HepG2 (cell line): Measurements from ENCODE around the gene HOTAIR. TPM values are rescaled to one million over a fixed set of nuclear protein-coding genes. Genes with fewer than 3 reads are reported as not detected.
A peak's percentile ranks its signal among the peaks of the same experiment; 100 is the strongest.

Source experiments
- CERS6 ChIP-seq: sonication (generic); formaldehyde crosslinking; IDR thresholded peaks from 2 replicates; pipeline ENCODE4 v1.5.0; 2020; ENCODE audit warnings: missing genetic modification reagents
- HDAC1 ChIP-seq: sonication (generic); formaldehyde crosslinking; IDR thresholded peaks from 2 replicates; pipeline ENCODE4 v1.5.1; 2020; ENCODE audit warnings: mild to moderate bottlenecking, missing genetic modification reagents
- HNRNPLL ChIP-seq: fragments of 200-400 bp; formaldehyde crosslinking; IDR thresholded peaks from 2 replicates; pipeline ENCODE4 v1.6.1; 2017; ENCODE audit warnings: mild to moderate bottlenecking, low read depth, low read length; ENCODE audit not compliant: poor library complexity, severe bottlenecking
- ISL2 ChIP-seq: sonication (generic); formaldehyde crosslinking; IDR thresholded peaks from 2 replicates; pipeline ENCODE4 v1.5.0; 2020; ENCODE audit warnings: missing genetic modification reagents
- MEF2D ChIP-seq: sonication (generic); formaldehyde crosslinking; IDR thresholded peaks from 2 replicates; pipeline ENCODE4 v1.5.1; 2020; ENCODE audit warnings: mild to moderate bottlenecking, missing genetic modification reagents
- PATZ1 ChIP-seq: sonication (generic); formaldehyde crosslinking; IDR thresholded peaks from 2 replicates; pipeline ENCODE4 v1.4.0; 2020; ENCODE audit warnings: missing genetic modification reagents
- RBM22 ChIP-seq: fragments of 200-400 bp; formaldehyde crosslinking; optimal IDR thresholded peaks from 2 replicates; pipeline ENCODE3; 2017; ENCODE audit warnings: mild to moderate bottlenecking, low read length, moderate library complexity
- SMAD3 ChIP-seq: sonication (generic); formaldehyde crosslinking; IDR thresholded peaks from 2 replicates; pipeline ENCODE4 v1.4.0; 2020; ENCODE audit warnings: missing genetic modification reagents
- THRA ChIP-seq: sonication (generic); formaldehyde crosslinking; IDR thresholded peaks from 2 replicates; pipeline ENCODE4 v1.4.0; 2020; ENCODE audit warnings: missing genetic modification reagents, borderline replicate concordance
- ZBED4 ChIP-seq: sonication (generic); formaldehyde crosslinking; IDR thresholded peaks from 2 replicates; pipeline ENCODE4 v1.4.0; 2020; ENCODE audit warnings: missing genetic modification reagents, borderline replicate concordance
- ZNF292 ChIP-seq: sonication (generic); formaldehyde crosslinking; IDR thresholded peaks from 2 replicates; pipeline ENCODE4 v1.8.1; 2022; ENCODE audit warnings: mild to moderate bottlenecking, low read depth, missing genetic modification reagents, borderline replicate concordance
- ZNF326 ChIP-seq: sonication (generic); formaldehyde crosslinking; IDR thresholded peaks from 2 replicates; pipeline ENCODE4 v1.4.0; 2020; ENCODE audit warnings: missing genetic modification reagents, borderline replicate concordance
- ZNF484 ChIP-seq: sonication (generic); formaldehyde crosslinking; IDR thresholded peaks from 2 replicates; pipeline ENCODE4 v1.5.1; 2020; ENCODE audit warnings: mild to moderate bottlenecking, low read depth, missing genetic modification reagents, borderline replicate concordance
- ZNF609 ChIP-seq: sonication (generic); formaldehyde crosslinking; IDR thresholded peaks from 2 replicates; pipeline ENCODE4 v1.4.0; 2020; ENCODE audit warnings: mild to moderate bottlenecking, missing genetic modification reagents, borderline replicate concordance
- polyA plus RNA-seq, 8 experiments: library from polyadenylated mRNA; depleted of rRNA in 3 of 8; stranded (reverse) in 7 of 8; unstranded in 1 of 8; fragments of >200 nt; fragmentation: Illumina TruSeq in 4 of 8; extraction: Trizol in 4 of 8; gene quantifications; 2 replicates each; pipeline versions ENCODE4 v1.2.1 to v1.2.3, GENCODE V29; 2011 to 2016; ENCODE audit warnings: low read depth in 4 of 8, missing spikeins in 1 of 8, mixed read lengths in 1 of 8; ENCODE audit not compliant: insufficient read depth in 1 of 8
- total RNA-seq, 5 experiments: library from RNA; depleted of rRNA; stranded (reverse); fragments of >200 nt; fragmentation: Illumina TruSeq; extraction: Trizol; gene quantifications; 2 replicates each; pipeline ENCODE4 v1.2.3, GENCODE V29; 2016; ENCODE audit warnings: low read depth in 1 of 5

HOTAIR gene
- total and polyA plus RNA-seq, 2 of the 13 experiments (the other 11 are each of a cell fraction or from before 2014, with no cell fraction given), result not detected

DNA sequence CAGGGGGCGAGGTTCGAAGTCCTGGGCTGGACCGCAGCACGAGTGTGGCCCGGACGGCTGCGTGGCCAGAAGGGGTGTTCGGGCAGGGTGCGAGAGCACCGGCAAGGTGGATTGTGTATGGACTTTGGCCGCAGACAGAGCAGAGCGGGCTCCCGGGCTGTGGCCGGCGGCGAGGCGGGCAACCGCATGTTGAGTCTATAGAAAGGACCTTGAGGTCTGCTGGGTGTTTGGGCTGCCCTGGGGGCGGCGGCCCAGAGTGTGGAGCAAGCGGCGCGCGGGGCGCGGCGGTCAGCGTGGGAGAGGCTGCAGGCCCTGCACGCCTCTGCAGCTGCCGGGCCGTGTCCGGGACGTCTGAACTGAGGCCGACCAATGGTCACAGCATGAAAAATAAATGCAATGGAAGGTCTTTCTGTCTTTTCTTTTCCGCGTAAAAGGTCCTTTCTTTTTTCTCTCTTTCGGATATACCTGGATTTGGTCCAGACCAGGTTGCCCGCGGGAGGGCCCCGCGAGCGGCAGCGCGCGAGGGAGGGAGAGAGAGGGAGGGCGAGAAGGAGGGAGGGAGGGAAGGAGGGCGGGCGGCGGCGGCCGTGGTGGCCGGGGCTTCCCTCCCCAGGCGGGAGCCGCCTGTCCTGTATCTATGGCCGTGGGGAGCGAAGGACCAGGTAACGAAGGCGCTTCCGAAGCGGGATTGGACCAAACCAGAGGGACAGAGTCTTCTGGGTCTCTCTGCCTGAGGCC lies 19.7 kb upstream of the HOTAIR start (continued):
- TF ChIP-seq ZBED4 (CRISPR knock-in tag), result peak; percentile 82; the same call in 1 of the 2 replicates
- TF ChIP-seq CERS6, result no peak
- TF ChIP-seq SMAD3, result no peak
- TF ChIP-seq ZNF326 (CRISPR knock-in tag), result no peak
- TF ChIP-seq HNRNPLL, result peak; percentile 44
- no peak for TF ChIP-seq MEF2D
- no peak for TF ChIP-seq ZNF609
- peak; percentile 77 for TF ChIP-seq PATZ1 (CRISPR knock-in tag)
- TF ChIP-seq THRA (CRISPR knock-in tag), result 0 out of 2 replicates have a peak, but pooled peaks have one; percentile 34
- TF ChIP-seq RBM22, result no peak
- TF ChIP-seq HDAC1 (CRISPR knock-in tag), result peak; percentile 37; the same call in 1 of the 2 replicates
- no peak for TF ChIP-seq ZNF292 (CRISPR knock-in tag)
- no peak for TF ChIP-seq ZNF484 (CRISPR knock-in tag)
- 0 out of 2 replicates have a peak, but pooled peaks have one; percentile 36 for TF ChIP-seq ISL2
